ENCODE data around the gene RNF168.
"Not testable (repeated sequence)": the region's sequence is repeated elsewhere in the genome, so short reads cannot be mapped to it uniquely, and the experiment has no call there.

Gene RNF168

DNA sequence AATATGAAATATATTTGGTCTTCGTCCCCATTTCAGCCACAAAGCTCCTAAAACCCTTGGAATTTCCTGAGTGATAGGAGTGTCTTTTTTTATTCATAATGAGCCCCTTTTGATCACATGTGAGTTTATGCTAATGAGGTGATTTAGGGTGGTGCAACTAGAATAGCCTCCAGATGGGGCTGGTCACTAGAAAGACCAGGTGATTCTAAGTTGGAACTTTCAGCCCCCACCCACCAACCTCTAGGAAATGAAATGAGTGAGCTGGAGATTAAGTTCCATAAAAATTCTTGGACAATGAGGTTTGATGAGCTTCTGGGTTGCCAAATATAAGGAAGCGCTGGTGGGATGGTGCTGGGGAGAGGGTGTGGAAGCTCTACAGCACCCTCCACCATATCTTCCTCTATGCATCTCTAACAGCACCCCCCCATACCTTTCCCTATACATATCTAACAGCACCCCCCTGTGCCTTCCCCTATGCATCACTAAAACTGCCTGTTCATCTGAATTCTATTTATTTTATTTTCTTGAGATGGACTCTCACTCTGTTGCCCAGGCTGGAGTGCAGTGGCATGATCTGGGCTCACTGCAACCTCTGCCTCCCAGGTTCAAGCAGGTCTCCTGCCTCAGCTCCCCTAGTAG lies 13.7 kb upstream of the RNF168 start:
- DNase-seq (ENCODE audit: low read depth in 3 of 3) = no peak

DNA sequence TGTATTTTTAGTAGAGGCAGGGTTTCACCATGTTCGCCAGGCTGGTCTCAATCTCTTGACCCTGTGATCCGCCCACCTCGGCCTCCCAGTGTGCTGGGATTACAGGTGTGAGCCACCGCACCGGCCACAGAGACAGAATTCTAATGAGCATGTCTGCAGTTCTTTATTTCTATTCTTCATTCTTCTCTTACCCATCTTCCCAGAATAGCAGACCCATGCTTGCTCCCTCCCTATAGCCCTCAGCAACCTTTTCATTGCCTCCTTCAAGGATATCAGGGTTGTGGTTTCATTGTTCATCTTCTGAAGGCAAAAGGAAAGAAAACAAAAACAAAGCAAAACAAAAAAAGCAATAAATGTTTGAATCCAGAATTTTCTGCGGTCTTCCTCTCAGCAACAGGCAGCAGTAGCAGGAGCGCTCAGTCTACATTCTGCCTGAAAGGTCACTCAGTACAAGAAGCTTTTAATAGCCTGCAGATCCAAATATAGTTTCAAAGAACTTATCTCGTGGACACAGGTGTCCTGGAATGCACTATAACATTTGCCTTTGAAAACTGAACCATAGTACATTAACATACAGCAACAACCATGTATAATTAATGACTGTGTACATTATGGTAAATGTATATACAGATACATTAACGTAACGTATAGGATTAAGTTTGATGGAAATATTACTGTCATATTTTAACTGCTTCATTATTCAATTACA lies 11.5 kb upstream of the RNF168 start, which contains the start of gene SMCO1:
TSS of gene SMCO1 (minus strand) at position 434 of the 709 bp plus-strand sequence. CDS start at position 297, 137 bp downstream.
- no peak for DNase-seq (ENCODE audit: low read depth in 3 of 3)

DNA sequence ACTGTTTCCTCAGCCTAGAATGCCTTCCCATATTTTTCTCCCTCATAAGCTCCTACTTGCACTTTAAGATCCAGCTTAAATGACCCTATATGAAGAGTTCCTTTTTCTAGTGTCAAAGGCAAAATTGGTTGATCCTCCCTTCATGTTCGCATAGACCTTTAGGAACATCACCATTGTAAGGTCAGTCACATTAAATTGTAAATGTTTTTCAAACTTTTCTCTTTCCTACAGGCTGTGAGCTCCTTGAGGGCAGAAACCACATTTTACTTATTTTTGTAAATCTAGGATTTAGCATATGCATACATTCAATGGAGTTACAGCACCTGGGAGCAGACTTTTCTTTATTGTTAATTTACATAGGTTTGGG lies 10.8 kb upstream of the RNF168 start:
- no peak for DNase-seq (ENCODE audit: low read depth in 3 of 3)

DNA sequence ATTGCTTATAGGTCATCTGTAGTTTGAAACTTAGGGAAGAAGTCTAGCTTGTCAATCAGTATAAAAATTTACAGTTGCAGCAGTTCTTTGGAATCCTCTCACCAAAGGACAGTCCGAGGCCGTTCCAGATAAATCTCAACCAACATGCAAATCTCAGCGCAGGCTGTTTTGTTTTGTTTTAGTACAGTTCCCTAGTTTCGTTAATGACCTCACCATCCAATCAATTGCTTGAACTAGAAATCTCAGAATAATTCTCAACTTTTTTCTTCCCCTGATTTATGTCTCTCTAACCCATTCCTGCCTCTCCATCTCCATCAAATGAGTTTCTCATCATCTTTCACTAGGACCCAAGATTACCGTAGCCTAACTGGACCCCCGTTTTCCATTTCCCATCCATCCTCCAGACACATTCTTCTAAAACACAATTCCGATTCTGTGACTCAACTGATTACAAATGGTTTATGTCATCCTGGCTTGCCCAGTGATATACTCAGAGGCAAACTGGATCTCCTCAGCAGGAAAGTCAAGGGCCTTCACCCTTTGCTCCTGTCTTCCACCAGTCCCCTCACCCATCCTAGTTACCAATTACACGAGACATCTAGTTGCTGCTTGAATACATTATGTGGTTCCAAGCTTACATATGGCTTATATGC lies 10.3 kb upstream of the RNF168 start:
- DNase-seq (ENCODE audit: low read depth in 3 of 3) = no peak

DNA sequence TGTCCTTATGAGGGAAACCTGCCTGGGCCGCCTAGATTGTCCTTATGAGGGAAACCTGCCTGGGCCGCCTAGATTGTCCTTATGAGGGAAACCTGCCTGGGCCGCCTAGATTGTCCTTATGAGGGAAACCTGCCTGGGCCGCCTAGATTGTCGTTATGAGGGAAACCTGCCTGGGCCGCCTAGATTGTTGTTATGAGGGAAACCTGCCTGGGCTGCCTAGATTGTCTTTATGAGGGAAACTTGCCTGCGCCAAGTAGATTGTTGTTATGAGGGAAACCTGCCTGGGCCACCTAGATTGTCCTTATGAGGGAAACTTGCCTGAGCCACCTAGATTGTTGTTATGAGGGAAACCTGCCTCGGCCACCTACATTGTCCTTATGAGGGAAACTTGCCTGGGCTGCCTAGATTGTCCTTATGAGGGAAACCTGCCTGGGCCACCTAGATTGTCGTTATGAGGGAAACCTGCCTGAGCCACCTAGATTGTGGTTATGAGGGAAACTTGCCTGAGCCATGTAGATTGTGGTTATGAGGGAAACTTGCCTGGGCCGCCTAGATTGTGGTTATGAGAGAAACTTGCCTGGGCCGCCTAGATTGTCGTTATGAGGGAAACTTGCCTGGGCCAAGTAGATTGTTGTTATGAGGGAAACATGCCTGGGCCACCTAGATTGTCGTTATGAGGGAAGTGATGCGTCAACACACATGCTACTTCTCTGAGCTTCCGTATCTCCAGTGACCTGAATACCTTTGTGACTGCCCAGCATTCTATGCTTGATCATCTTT lies 8.3 kb upstream of the RNF168 start:
- DNase-seq (ENCODE audit: low read depth in 3 of 3) = not testable (repeated sequence)

DNA sequence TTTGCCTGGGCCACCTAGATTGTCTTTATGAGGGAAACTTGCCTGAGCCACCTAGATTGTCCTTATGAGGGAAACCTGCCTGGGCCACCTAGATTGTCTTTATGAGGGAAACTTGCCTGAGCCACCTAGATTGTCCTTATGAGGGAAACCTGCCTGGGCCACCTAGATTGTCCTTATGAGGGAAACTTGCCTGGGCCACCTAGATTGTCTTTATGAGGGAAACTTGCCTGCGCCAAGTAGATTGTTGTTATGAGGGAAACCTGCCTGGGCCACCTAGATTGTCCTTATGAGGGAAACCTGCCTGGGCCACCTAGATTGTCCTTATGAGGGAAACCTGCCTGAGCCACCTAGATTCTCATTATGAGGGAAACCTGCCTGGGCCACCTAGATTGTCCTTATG lies 7.5 kb upstream of the RNF168 start:
- not testable (repeated sequence) for DNase-seq (ENCODE audit: low read depth in 3 of 3)

DNA sequence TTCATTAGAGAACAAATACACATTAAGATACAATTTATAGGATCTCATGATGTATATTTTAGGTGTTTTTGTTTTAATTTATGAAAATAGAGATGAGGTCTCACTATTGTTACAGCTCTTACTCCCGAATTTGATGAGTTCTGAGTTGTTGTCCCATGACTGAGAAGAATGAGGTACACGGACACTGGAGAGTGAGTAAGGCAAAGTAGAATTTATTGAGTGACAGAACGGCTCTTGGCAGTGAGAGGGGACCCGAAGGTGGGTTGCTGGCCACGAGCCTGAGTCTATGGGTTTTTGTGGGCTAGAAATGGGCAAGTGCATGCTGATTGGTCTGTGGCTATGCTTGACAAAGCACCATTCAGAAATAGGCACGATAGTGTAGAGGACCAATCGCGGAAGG lies 3.1 kb upstream of the RNF168 start:
- DNase-seq (ENCODE audit: low read depth in 3 of 3) = no peak

DNA sequence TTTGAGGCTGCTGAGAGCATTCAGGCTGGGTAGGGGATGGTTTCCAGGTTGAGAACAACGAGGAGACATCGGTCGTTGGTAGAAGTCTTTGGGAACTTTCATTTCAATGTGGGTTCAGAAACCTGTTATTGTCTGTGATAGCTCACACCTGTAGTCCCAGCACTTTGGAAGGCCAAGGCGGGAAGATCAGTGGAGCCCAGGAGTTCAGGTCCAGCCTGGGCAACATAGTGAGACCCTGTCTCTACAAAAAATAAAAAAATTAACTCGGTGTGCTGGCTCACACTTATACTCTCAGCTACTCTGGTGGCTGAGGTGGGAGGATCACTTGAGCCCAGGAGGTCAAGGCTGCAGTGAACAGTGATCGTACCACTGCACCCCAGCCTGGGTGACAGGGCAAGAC lies 988 bp upstream of the RNF168 start:
- no peak for DNase-seq (ENCODE audit: low read depth in 3 of 3)

DNA sequence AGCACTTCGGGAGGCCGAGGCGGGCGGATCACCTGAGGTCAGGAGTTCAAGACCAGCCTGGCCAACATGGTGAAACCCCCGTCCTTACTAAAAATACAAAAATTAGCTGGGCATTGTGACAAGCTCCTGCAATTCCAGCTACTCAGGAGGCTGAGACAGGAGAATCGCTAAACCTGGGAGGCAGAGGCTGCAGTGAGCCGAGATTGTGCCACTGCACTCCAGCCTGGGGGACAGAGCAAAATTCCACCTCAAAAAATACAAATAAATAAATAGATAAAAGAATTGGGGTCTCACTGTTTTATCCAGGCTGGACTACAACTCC lies 470 bp upstream of the RNF168 start:
- not testable (repeated sequence) for DNase-seq (ENCODE audit: low read depth in 3 of 3)

DNA sequence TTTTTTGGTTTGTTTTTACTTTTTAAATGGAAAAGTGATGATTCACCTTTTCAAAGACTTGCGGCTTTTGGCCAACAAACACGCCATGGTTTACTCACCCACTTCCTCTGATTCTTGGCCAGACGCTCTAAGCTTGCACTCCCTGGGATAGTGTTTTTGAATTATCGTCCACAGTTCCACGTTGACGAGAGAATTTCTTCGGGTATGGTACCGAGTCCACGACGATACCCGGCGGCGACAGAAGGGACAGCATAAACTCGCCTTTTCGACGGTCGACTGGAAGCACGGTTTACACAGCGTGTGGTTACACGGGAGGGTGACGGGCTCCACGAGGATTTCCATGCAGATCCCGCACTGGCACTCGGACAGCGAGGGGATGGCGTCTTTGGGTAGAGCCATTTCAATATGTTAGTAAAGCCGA lies 783 bp downstream of the RNF168 start:
- DNase-seq (ENCODE audit: low read depth in 3 of 3) = peak in 2 of 3 experiments; percentile 29 to 43

DNA sequence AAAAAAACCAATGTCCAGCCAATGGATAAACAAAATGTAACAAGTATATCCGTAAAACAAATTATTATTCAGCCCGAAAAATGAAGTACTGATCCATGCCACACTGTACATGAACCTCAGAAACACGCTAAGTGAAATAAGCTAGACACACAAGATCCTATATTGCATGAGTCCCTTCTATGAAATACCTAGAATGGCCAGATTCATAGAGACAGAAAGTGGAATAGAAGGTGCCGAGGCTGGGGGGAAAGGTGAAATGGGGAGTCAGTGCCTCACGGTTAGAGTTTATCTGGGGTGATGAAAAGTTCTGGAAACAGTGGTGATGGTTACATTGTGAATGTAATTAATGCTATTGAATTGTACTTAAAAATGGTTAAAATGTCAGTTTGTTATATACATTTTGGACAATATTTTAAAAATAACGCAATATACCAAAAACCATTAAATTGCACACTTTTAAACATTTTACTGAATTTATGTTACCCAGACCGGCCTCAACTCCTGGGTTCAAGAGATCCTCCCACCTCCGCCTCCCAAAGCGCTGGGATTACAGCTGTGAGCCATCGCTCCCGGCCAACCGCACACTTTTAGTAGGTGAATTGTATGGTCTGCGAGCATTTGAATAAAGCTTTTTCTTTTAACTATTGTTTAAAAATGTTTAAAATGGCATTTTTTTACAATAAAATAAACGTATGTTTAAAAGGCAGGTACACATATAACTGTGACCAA lies 2.1 kb downstream of the RNF168 start:
- no peak for DNase-seq (ENCODE audit: low read depth in 3 of 3)

DNA sequence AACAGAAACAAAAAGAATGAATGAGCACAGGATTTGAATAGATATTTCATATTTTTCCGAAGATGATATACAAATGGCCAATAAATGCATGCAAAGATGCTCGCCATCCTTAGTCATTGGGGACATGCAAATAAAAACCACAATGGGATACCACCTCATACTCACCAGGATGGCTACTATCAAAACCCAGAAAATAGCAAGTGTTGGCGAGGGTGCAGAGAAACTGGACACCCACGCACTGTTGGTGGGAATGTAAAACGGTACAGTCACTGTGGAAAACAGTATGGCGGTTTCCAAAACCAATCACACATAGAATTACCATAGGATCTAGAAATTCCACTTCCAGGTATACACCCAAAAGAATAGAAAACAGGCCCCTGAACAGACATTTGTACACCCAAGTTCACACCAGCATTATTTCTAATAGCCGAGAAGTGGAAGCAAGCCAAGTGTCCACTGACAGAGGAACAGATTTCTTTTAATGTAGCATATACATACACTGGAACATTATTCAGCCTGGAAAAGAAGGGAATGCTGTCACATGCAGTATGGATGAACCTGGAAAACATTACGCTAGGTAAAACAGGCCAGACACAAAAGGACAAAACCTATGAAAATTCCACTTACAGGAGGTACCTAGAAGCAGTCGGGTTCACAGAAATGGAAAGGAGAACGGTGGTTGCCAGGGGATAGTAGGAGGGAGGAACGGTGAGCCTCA lies 3.6 kb downstream of the RNF168 start:
- peak in 1 of 3 experiments; percentile 32 for DNase-seq (ENCODE audit: low read depth in 3 of 3)

DNA sequence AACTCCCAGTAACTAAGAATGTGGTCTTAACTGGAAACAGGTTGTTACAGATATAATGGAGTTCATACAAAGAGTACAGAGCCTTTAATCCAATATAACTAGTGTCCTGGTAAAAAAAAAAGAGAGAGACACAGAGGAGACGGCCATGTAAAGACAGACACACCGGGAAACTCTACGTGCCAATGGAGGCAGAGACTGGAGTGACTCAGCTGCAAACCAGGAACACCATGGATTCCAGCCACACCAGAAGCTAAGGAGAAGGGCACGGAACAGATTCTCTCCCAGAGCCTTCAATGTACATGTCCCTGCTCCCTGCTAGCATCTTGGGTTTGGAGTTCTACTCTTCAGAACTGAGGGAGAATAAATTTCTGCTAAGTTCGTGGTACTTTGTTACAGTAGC lies 4.5 kb downstream of the RNF168 start:
- no peak for DNase-seq (ENCODE audit: low read depth in 3 of 3)

DNA sequence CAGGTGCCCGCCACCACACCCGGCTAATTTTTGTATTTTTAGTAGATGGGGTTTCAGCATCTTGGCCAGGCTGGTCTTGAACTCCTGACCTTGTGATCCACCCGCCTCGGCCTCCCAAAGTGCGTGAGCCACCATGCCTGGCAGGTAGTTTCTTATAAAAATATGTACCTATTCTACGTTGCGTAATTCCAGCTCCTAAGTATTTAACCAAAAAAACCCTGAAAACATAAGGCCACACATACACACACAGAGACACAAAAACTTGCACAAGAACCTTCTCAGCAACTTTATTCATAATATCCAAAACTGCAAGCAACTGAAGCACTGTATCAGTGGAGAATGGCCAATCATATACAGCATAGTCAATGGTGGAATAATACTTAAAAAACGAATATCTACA lies 5.3 kb downstream of the RNF168 start:
- DNase-seq (ENCODE audit: low read depth in 3 of 3) = no peak

DNA sequence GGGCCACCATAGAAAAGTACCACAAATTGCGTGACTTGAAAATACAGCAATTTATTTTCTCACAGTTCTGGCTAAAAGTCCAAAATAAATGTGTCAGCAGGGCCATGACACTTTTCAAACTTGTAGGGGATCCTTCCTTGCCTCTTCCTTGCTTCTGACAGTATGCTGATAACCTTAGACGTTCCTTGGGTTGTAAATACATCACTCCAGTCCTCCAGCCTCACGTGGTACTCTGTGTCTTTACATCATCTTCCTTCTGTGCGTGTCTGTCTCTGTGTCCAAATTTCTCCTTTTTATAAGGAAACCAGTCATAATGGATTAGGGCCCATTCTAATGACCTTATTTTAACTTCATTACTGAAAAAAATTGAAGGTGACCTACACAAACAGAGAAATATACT lies 7.4 kb downstream of the RNF168 start:
- DNase-seq (ENCODE audit: low read depth in 3 of 3) = no peak

DNA sequence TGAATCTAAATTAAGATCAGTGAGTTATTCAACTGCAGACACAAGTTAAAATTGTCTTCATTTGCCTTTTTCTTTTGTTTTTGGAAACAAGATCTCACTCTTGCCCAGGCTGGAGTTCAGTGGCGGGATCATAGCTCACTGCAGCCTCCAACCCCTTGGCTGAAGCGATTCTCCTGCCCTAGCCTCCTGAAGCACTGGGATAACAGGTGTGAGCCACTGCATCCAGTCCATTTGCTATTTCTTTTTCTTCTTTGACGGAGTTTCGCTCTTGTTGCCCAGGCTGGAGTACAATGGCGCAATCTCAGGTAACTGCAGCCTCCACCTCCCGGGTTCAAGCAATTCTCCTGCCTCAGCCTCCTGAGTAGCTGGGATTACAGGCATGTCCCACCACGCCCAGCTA lies 10.3 kb downstream of the RNF168 start:
- no peak for DNase-seq (ENCODE audit: low read depth in 3 of 3)

DNA sequence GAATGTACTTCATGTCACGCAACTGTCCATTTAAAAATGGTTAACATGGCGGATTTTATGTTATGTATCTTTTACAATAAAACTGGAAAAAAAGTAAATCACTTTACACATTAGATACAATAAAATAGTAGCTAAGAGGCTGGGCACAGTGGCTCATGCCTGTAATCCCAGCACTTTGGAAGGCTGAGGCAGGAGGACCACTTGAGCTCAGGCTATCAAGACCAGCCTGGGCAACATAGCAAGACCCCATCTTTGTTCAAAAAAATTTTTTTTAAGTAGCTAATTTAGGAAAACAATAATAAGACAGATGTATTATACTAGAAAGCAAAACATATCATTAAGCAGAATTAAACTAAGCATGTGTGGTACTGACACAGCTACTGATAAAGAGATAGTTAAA lies 11.5 kb downstream of the RNF168 start:
- DNase-seq (ENCODE audit: low read depth in 3 of 3) = no peak

DNA sequence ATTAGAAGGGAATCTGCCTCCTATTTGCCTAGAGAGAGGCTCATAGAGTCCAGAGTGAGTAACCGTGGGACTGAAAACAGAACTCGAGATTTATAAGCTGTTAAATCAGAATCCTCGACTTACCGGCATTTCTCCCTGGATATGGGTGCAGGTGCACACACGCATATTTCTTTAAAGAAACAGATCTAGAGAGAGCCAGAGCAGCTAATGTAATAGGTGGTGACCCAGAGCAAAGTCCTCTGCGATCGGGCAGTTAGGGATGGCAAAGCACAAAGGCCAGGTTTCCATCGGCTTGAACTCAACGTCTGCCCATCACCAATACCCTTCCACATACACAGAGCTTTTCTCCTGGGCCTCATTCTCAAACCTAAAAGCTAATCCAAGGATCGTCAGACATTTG lies 13.8 kb downstream of the RNF168 start:
- DNase-seq (ENCODE audit: low read depth in 3 of 3) = no peak

DNA sequence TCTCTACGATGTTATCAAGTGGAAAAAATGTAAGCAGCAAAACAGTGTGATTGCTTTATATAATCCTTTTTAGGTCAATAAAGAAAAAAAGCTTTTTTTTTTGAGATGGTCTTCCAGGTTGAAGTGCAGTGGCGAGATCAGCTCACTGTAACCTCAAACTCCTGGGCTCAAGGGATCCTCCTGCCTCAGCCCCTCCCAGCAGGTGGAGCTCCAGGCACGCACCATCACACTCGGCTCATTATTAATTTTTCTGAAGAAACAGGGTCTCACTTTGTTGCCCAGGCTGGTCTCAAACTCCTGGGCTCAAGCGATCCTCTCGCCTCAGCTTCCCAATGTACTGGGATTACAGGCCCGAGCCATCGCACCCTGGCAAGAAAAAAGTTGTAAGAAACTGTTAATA lies 17.3 kb downstream of the RNF168 start:
- DNase-seq (ENCODE audit: low read depth in 3 of 3) = no peak

DNA sequence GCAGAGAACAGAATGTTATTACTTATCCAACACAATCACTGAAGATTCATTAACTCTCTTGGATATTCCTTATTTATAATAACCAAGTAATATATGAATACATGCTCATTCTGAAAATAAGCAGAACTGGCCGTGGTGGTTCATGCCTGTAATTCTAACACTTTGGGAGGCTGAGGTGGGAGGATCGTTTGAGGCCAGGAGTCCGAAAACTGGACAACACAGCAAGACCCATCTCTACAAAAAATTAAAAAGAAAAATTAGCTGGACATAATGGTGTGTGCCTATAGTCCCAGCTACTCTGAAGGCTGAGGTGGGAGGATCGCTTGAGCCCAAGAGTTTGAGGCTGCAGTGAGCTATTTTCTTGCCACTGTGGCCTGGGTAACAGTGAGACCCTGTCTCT lies 25.9 kb downstream of the RNF168 start:
- no peak for DNase-seq (ENCODE audit: low read depth in 3 of 3)

DNA sequence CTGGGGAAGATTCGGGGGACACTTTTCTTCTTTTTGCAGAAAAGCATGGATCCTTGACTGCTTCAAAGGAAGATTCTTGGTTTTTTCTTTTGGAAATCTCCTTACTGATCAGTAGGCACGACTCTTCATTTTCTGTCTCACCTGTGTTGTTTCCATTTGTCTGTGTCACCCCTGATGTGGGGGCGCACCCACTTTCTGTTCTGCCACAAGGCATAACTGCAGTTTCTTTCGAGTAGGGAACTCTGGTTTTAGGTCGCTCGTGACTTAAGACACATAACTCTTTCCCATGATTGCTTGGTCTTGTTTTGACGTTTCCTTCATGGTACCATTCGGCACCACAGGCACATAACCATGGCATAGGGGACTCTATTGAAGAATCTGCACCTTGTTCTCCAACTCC lies 31.3 kb downstream of the RNF168 start:
- no peak for DNase-seq (ENCODE audit: low read depth in 3 of 3)
